Motor neuron (in vitro differentiated cells): Measurements from ENCODE around the gene CIP2A. TPM values are rescaled to one million over a fixed set of nuclear protein-coding genes. Genes with fewer than 3 reads are reported as not detected.
A peak's percentile ranks its signal among the peaks of the same experiment; 100 is the strongest.

Experiments used
- ATAC-seq, 8 experiments: fragments of 200-7000 bp; cut with Tn5 transposase; replicated peaks in 6 of 8; 2 replicates each; pipeline ENCODE4 v1.8.0; 2021; ENCODE audit warnings: mild to moderate bottlenecking in 8 of 8, moderate library complexity in 8 of 8
- H3K27ac ChIP-seq, 2 donors: fragments of 250-450 bp; sonication (Bioruptor Pico); 2 replicates each; pipeline ENCODE4 v1.9.0; 2021; ENCODE audit warnings: antibody characterized with exemption in 2 of 2, mild to moderate bottlenecking in 2 of 2, moderate library complexity in 1 of 2
- H3K4me1 ChIP-seq, 2 donors: fragments of 250-450 bp; sonication (Bioruptor Pico); replicated peaks in 1 of 2; 2 replicates each; pipeline ENCODE4 v1.6.1; 2021; ENCODE audit warnings: antibody characterized with exemption in 2 of 2, mild to moderate bottlenecking in 2 of 2, moderate library complexity in 1 of 2
- H3K4me3 ChIP-seq, 5 donors: fragments of 250-450 bp; sonication (Bioruptor Pico); 2 replicates each; pipeline ENCODE4 v1.9.0; 2021; ENCODE audit warnings: antibody characterized with exemption in 5 of 5, mild to moderate bottlenecking in 5 of 5, moderate library complexity in 4 of 5
- WGBS, 10 experiments: fragments of 450-650 bp; shearing (Covaris generic); methylation state at CpG; one replicate each; pipeline ENCODE4 v1.0.0; 2022; 5-methylcytosine and 5-hydroxymethylcytosine counted together
- in situ Hi-C, 9 experiments: fragments of 400-800 bp; cut with MboI; loops; one replicate each; pipeline ENCODE4 v1.15.0; 2021; ENCODE audit warnings: low sequenced_read_pairs in 9 of 9, low pct_unique_long_range_greater_than_20kb in 2 of 9; ENCODE audit not compliant: unreplicated experiment in 9 of 9
- total RNA-seq, 8 experiments: library from RNA; unstranded; fragments of 300-600 nt; gene quantifications; 2 replicates each; pipeline versions ENCODE4 v1.2.3 to v1.2.4, GENCODE V29; 2022

Gene CIP2A
- total RNA-seq, 8 experiments from 2014 or later = 3.0 to 34.8 (median 10.2) TPM

- in situ Hi-C loops = no loop called here
These were observed 64.0 kb downstream of the CIP2A start for GRCh38 chr3:108525256-108525655.

GRCh38 chr3:108524537-108524936 lies 64.7 kb downstream of the CIP2A start:
- whole genome bisulfite sequencing, 10 experiments = 8 to 93% (median 64%) methylated on average over 1 to 2 of the region's 2 CpGs
- no peak for ATAC-seq
- Histone ChIP-seq H3K4me1 (no peaks in the 10 kb centered on the region), H3K4me3 (no peak overlapping the region), H3K27ac (no peak overlapping the region)
- in situ Hi-C loops = no loop called here

More at GRCh38 chr3:108525256-108525655, 64.0 kb downstream of the CIP2A start:
- Histone ChIP-seq H3K4me1 (no peaks in the 10 kb centered on the region), H3K4me3 (no peak overlapping the region), H3K27ac (no peak overlapping the region)
- WGBS, 10 experiments = 0 to 100% (median 72%) methylated on average over 1 to 2 of the region's 2 CpGs; no CpG with 5 or more reads in 1 of the 10 experiments
- no peak for ATAC-seq

- WGBS, 10 experiments = 20 to 100% (median 60%) methylated on average over 1 of the region's 1 CpG; no CpG with 5 or more reads in 1 of the 10 experiments
- no peak for ATAC-seq
- in situ Hi-C loops = no loop called here
- H3K27ac ChIP-seq = no peak overlapping the region
- peaks cover 5 to 9% of the 10 kb centered on the region in 2 donors for H3K4me1 ChIP-seq
- no peak overlapping the region for H3K4me3 ChIP-seq
These were observed 70.3 kb downstream of the CIP2A start for GRCh38 chr3:108518895-108519294.

GRCh38 chr3:108516881-108517280 lies 72.4 kb downstream of the CIP2A start:
- Histone ChIP-seq H3K4me3 (no peak overlapping the region), H3K27ac (no peak overlapping the region), H3K4me1 (peaks cover 5 to 9% of the 10 kb centered on the region in 2 donors)
- ATAC-seq = no peak
- 22 to 80% (median 70%) methylated on average over 1 to 2 of the region's 2 CpGs; no CpG with 5 or more reads in 1 of the 10 experiments for WGBS, 10 experiments
- in situ Hi-C loops = no loop called here

- in situ Hi-C loops = no loop called here
- Histone ChIP-seq H3K27ac (no peak overlapping the region), H3K4me3 (no peak overlapping the region), H3K4me1 (peaks cover 5 to 14% of the 10 kb centered on the region in 2 donors)
- peak in 2 of 8 experiments; percentile 23 to 65 for ATAC-seq
- 17 to 100% (median 76%) methylated on average over 1 to 3 of the region's 3 CpGs for WGBS, 10 experiments
These were observed 75.3 kb downstream of the CIP2A start for GRCh38 chr3:108513961-108514360.

GRCh38 chr3:108512671-108513070 lies 76.6 kb downstream of the CIP2A start:
- H3K27ac ChIP-seq = no peak overlapping the region
- WGBS, 10 experiments = 17 to 100% (median 86%) methylated on average over 1 to 2 of the region's 2 CpGs; no CpG with 5 or more reads in 2 of the 10 experiments
- peaks cover 5 to 14% of the 10 kb centered on the region in 2 donors for H3K4me1 ChIP-seq
- ATAC-seq = no peak
- H3K4me3 ChIP-seq = no peak overlapping the region
- in situ Hi-C loops = no loop called here

- H3K4me3 ChIP-seq = no peak overlapping the region
- no peak for ATAC-seq
- H3K4me1 ChIP-seq = peaks cover 2 to 10% of the 10 kb centered on the region in 2 donors
- in situ Hi-C loops = no loop called here
- H3K27ac ChIP-seq = no peak overlapping the region
These were observed 77.7 kb downstream of the CIP2A start for GRCh38 chr3:108511490-108511889.

GRCh38 chr3:108511055-108511454 lies 78.2 kb downstream of the CIP2A start:
- WGBS, 10 experiments = 71 to 100% (median 96%) methylated on average over 2 to 4 of the region's 4 CpGs; no CpG with 5 or more reads in 3 of the 10 experiments
- Histone ChIP-seq H3K4me1 (peaks cover 0 to 7% of the 10 kb centered on the region in 2 donors), H3K4me3 (no peak overlapping the region), H3K27ac (no peak overlapping the region)
- in situ Hi-C loops = no loop called here
- no peak for ATAC-seq

GRCh38 chr3:108510496-108510895 lies 78.7 kb downstream of the CIP2A start, which contains the start of gene MYH15:
Gene MYH15 (minus strand): TSS chr3:108510596. CDS start chr3:108510530, 66 bp downstream.
- in situ Hi-C loops = no loop called here
- Histone ChIP-seq H3K27ac (no peak within 1 kb of the TSS), H3K4me1 (peaks cover 0 to 5% of the 10 kb centered on the region in 2 donors), H3K4me3 (no peak within 1 kb of the TSS)
- ATAC-seq = no peak
- 45 to 100% (median 85%) methylated on average over 1 to 3 of the region's 3 CpGs; no CpG with 5 or more reads in 2 of the 10 experiments for WGBS, 10 experiments

GRCh38 chr3:108509871-108510270 lies 79.4 kb downstream of the CIP2A start:
- in situ Hi-C loops = no loop called here
- no peak overlapping the region for H3K4me3 ChIP-seq
- no peak for ATAC-seq
- peaks cover 0 to 5% of the 10 kb centered on the region in 2 donors for H3K4me1 ChIP-seq
- WGBS, 10 experiments = 33 to 90% (median 60%) methylated on average over 1 to 2 of the region's 2 CpGs; no CpG with 5 or more reads in 3 of the 10 experiments
- no peak overlapping the region for H3K27ac ChIP-seq

- no peak overlapping the region for H3K27ac ChIP-seq
- H3K4me1 ChIP-seq = peaks cover 0 to 5% of the 10 kb centered on the region in 2 donors
- ATAC-seq = no peak
- WGBS, 10 experiments = 30 to 100% (median 83%) methylated on average over 1 to 3 of the region's 3 CpGs
- in situ Hi-C loops = no loop called here
- H3K4me3 ChIP-seq = no peak overlapping the region
These were observed 80.0 kb downstream of the CIP2A start for GRCh38 chr3:108509263-108509662.

- H3K27ac ChIP-seq = no peak overlapping the region
- in situ Hi-C loops = no loop called here
- H3K4me1 ChIP-seq = peaks cover 0 to 5% of the 10 kb centered on the region in 2 donors
- H3K4me3 ChIP-seq = no peak overlapping the region
- ATAC-seq = peak in 6 of 8 experiments; percentile 27 to 81 (median 40)
These were observed 81.3 kb downstream of the CIP2A start for GRCh38 chr3:108507902-108508301.

- H3K4me1 ChIP-seq = peaks cover 0 to 5% of the 10 kb centered on the region in 2 donors
- H3K27ac ChIP-seq = no peak overlapping the region
- no peak overlapping the region for H3K4me3 ChIP-seq
- ATAC-seq = no peak
- in situ Hi-C loops = no loop called here
- WGBS, 10 experiments = 80 to 100% (median 80%) methylated on average over 1 of the region's 1 CpG; no CpG with 5 or more reads in 7 of the 10 experiments
These were observed 83.4 kb downstream of the CIP2A start for GRCh38 chr3:108505811-108506210.

- Histone ChIP-seq H3K27ac (no peak overlapping the region), H3K4me3 (no peak overlapping the region), H3K4me1 (no peaks in the 10 kb centered on the region)
- ATAC-seq = no peak
- in situ Hi-C loops = no loop called here
These were observed 85.5 kb downstream of the CIP2A start for GRCh38 chr3:108503722-108504121.
